ENCODE measurements around the gene SPAAR. TPM values are rescaled to one million over a fixed set of nuclear protein-coding genes. Genes with fewer than 3 reads are reported as not detected.

The SPAAR gene
- total RNA-seq, 1 experiment from 2014 or later = 0.72 TPM

GRCh38 chr9:35863583-35863982 is 45.7 kb upstream of the SPAAR start:
- Mint-ChIP-seq H3K36me3 (ENCODE audit: insufficient read depth, unreplicated experiment) (no peaks in the 10 kb centered on the region), H3K27ac (ENCODE audit: low read depth, unreplicated experiment) (no peak overlapping the region), H3K27me3 (ENCODE audit: insufficient read depth, unreplicated experiment) (peaks cover 20% of the 10 kb centered on the region), H3K4me3 (ENCODE audit: unreplicated experiment) (no peak overlapping the region), H3K4me1 (ENCODE audit: insufficient read depth, unreplicated experiment) (no peaks in the 10 kb centered on the region), H3K9me3 (ENCODE audit: unreplicated experiment) (no peaks in the 10 kb centered on the region)
- CTCF ChIA-PET = interaction anchor here (0.6 to 2.2 kb wide), 5 partner anchors 15 to 166 kb away, joined by 3 to 5 read pairs (median 4); no protein-coding TSS in a partner anchor
- POLR2A ChIA-PET = interaction anchor here (0.9 kb wide), 1 partner anchor 35 kb away, joined by 3 read pairs; the partner anchor contains the start of genes FAM221B and TMEM8B
- intact Hi-C loops (cut with micrococcal nuclease) = no loop called here
- TF ChIP-seq, protein P1, sequence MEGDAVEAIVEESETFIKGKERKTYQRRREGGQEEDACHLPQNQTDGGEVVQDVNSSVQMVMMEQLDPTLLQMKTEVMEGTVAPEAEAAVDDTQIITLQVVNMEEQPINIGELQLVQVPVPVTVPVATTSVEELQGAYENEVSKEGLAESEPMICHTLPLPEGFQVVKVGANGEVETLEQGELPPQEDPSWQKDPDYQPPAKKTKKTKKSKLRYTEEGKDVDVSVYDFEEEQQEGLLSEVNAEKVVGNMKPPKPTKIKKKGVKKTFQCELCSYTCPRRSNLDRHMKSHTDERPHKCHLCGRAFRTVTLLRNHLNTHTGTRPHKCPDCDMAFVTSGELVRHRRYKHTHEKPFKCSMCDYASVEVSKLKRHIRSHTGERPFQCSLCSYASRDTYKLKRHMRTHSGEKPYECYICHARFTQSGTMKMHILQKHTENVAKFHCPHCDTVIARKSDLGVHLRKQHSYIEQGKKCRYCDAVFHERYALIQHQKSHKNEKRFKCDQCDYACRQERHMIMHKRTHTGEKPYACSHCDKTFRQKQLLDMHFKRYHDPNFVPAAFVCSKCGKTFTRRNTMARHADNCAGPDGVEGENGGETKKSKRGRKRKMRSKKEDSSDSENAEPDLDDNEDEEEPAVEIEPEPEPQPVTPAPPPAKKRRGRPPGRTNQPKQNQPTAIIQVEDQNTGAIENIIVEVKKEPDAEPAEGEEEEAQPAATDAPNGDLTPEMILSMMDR (IDR thresholded peaks at IDR 0.05; ENCODE audit: unreplicated experiment) = no peak
- no peak for DNase-seq (ENCODE audit: unreplicated experiment)
- BruUV-seq (replicated peaks) = no TSS peak

DNA sequence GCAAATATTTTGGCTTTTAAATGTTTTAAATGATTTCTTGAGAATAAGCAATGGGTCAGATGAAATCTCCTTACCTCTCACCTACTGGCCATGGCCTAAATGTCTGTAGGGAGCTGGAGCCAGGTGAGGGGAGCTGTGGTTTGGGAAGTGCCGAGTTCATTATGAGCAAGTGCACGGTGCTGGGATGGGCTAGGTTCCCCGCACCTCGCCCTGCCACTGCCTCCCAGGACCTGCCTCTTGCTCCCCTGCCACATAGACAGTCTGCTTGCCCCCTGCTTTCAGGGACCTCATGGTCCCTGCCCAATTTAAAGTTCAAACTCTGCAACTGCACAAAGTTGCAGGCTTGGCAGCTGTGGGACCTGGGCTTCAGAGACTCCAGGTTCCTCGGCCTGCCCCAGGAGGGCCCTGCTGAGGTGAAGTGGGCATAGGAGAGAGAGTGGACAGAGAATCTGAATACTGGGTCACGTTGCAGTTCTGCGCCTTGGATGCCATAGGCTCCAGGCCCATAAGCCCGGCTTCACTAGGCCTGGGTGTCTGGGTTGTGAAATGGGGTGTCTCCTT is 44.5 kb upstream of the SPAAR start:
- TF ChIP-seq, protein P1 (IDR thresholded peaks at IDR 0.05; ENCODE audit: unreplicated experiment) = no peak
- intact Hi-C loops (cut with micrococcal nuclease) = no loop called here
- CTCF ChIA-PET = interaction anchor here (2.1 kb wide), 1 partner anchor 17 kb away, joined by 9 read pairs; no protein-coding TSS in a partner anchor
- POLR2A ChIA-PET = interaction anchor here (1.3 kb wide), 1 partner anchor 32 kb away, joined by 3 read pairs; no protein-coding TSS in a partner anchor
- H3K9me3 Mint-ChIP-seq (ENCODE audit: unreplicated experiment) = no peaks in the 10 kb centered on the region
- no peak overlapping the region for H3K4me3 Mint-ChIP-seq (ENCODE audit: unreplicated experiment)
- BruUV-seq (replicated peaks) = no TSS peak
- no peaks in the 10 kb centered on the region for H3K4me1 Mint-ChIP-seq (ENCODE audit: insufficient read depth, unreplicated experiment)
- H3K27ac Mint-ChIP-seq (ENCODE audit: low read depth, unreplicated experiment) = no peak overlapping the region
- no peaks in the 10 kb centered on the region for H3K36me3 Mint-ChIP-seq (ENCODE audit: insufficient read depth, unreplicated experiment)
- no peak for DNase-seq (ENCODE audit: unreplicated experiment)
- peaks cover 20% of the 10 kb centered on the region for H3K27me3 Mint-ChIP-seq (ENCODE audit: insufficient read depth, unreplicated experiment)

GRCh38 chr9:35867538-35867937 is 41.8 kb upstream of the SPAAR start:
- intact Hi-C loops (cut with micrococcal nuclease) = no loop called here
- Mint-ChIP-seq H3K27ac (ENCODE audit: low read depth, unreplicated experiment) (no peak overlapping the region), H3K4me3 (ENCODE audit: unreplicated experiment) (no peak overlapping the region), H3K9me3 (ENCODE audit: unreplicated experiment) (no peaks in the 10 kb centered on the region), H3K36me3 (ENCODE audit: insufficient read depth, unreplicated experiment) (no peaks in the 10 kb centered on the region), H3K4me1 (ENCODE audit: insufficient read depth, unreplicated experiment) (peaks cover 10% of the 10 kb centered on the region), H3K27me3 (ENCODE audit: insufficient read depth, unreplicated experiment) (no peaks in the 10 kb centered on the region)
- POLR2A ChIA-PET = no interaction called here
- CTCF ChIA-PET = interaction anchor here (0.6 kb wide), 1 partner anchor 1106 kb away, joined by 3 read pairs; no protein-coding TSS in a partner anchor
- DNase-seq (ENCODE audit: unreplicated experiment) = no peak
- TF ChIP-seq, protein P1 (IDR thresholded peaks at IDR 0.05; ENCODE audit: unreplicated experiment) = no peak
- BruUV-seq (replicated peaks) = no TSS peak

DNA sequence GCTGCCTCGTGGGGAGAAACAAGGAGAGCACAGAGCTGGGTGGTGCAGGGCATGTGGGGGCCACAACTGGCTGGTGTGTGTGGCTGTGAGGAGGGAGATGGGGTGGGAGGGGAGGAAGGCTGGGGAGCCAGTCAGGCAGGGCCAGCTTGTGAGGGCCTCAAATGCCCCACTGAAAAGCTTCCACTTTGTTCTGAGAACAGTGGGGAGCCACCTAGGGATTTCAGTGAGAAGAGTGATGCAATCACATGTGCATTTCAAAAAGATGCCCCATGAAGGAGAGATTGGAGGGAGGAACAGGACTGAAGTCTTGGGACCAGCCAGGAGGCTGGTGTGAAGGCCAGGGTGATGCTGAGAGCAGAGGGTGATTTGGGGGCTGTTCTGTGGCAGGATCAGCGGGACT is 40.4 kb upstream of the SPAAR start:
- H3K36me3 Mint-ChIP-seq (ENCODE audit: insufficient read depth, unreplicated experiment) = no peaks in the 10 kb centered on the region
- DNase-seq (ENCODE audit: unreplicated experiment) = no peak
- TF ChIP-seq, protein P1 (IDR thresholded peaks at IDR 0.05; ENCODE audit: unreplicated experiment) = no peak
- H3K27ac Mint-ChIP-seq (ENCODE audit: low read depth, unreplicated experiment) = no peak overlapping the region
- no peak overlapping the region for H3K4me3 Mint-ChIP-seq (ENCODE audit: unreplicated experiment)
- ChIA-PET POLR2A (no interaction called here), CTCF (interaction anchor here (0.6 to 0.7 kb wide), 2 partner anchors 141 to 258 kb away, joined by 3 read pairs; no protein-coding TSS in a partner anchor)
- no peaks in the 10 kb centered on the region for H3K9me3 Mint-ChIP-seq (ENCODE audit: unreplicated experiment)
- peaks cover 10% of the 10 kb centered on the region for H3K4me1 Mint-ChIP-seq (ENCODE audit: insufficient read depth, unreplicated experiment)
- intact Hi-C loops (cut with micrococcal nuclease) = no loop called here
- H3K27me3 Mint-ChIP-seq (ENCODE audit: insufficient read depth, unreplicated experiment) = no peaks in the 10 kb centered on the region
- no TSS peak for BruUV-seq (replicated peaks)
